HG03432 (cell line): ENCODE measurements around the gene PLXNA1.

Experiments
- ATAC-seq: cut with Tn5 transposase; IDR thresholded peaks from one replicate; pipeline ENCODE4 v1.9.1; 2021; ENCODE audit warnings: mild to moderate bottlenecking, moderate library complexity; ENCODE audit not compliant: unreplicated experiment

Gene PLXNA1

GRCh38 chr3:127032296-127032990, 49.5 kb downstream of the PLXNA1 start:
- no peak for ATAC-seq
